Subcutaneous adipose tissue (tissue), 4 donors: ENCODE data around the gene GRAMD1C. TPM values are rescaled to one million over a fixed set of nuclear protein-coding genes. Genes with fewer than 3 reads are reported as not detected.

ENCODE experiments used
- total RNA-seq, 4 donors: library from RNA; depleted of rRNA; stranded (reverse); fragments of >200 nt; gene quantifications; one replicate each; pipeline ENCODE4 v1.1.0, GENCODE V29; 2016
- TF ChIP-seq, protein P1 (sequence below): fragments of 450-650 bp; IDR thresholded peaks from one replicate; pipeline ENCODE4 v1.5.1; 2016; ENCODE audit warnings: low read depth, mild to moderate bottlenecking, control low read depth, antibody characterized with exemption, moderate library complexity

The GRAMD1C gene
- total RNA-seq, 4 donors from 2014 or later = 0.88 to 4.0 (median 1.8) TPM

DNA sequence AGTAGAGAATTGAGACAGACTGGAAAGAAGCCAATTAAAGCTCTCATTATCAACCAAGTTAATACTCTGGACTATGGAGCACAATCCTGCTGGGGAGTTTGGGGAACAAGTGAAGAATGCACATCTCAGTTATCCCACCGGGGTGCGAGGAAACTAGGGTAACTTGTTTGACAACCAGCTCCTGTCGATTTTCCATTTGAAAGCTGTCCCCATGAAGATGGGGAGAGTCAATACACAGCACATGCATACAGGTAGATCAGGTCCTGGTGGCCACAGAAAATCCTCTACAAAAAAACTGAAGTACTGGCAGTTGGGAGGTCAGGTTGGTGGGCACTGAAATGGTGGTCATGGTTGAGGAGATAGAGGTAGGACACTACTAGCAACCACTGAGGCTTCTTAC lies 25.7 kb upstream of the GRAMD1C start:
- TF ChIP-seq, protein P1, sequence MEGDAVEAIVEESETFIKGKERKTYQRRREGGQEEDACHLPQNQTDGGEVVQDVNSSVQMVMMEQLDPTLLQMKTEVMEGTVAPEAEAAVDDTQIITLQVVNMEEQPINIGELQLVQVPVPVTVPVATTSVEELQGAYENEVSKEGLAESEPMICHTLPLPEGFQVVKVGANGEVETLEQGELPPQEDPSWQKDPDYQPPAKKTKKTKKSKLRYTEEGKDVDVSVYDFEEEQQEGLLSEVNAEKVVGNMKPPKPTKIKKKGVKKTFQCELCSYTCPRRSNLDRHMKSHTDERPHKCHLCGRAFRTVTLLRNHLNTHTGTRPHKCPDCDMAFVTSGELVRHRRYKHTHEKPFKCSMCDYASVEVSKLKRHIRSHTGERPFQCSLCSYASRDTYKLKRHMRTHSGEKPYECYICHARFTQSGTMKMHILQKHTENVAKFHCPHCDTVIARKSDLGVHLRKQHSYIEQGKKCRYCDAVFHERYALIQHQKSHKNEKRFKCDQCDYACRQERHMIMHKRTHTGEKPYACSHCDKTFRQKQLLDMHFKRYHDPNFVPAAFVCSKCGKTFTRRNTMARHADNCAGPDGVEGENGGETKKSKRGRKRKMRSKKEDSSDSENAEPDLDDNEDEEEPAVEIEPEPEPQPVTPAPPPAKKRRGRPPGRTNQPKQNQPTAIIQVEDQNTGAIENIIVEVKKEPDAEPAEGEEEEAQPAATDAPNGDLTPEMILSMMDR = no peak

DNA sequence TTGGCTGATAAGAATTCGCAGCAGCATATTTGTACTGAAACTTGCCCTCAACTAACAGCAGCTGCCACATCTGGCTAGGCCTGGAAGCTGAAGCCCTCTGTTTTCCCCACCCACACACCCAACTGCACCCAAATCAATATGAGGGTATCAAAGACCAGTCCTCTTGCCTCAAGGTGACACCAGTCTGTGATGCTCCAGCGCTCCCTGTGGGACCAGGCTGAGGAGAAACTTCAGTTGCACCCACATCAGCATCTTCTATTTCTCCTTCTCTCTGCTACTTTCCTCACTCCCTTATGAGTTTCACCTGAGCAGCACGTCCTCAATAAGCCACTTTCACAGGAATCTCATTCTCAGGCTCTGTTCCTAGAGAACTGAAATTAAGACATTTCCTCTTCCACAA lies 18.7 kb upstream of the GRAMD1C start:
- TF ChIP-seq, protein P1 = no peak

- TF ChIP-seq, protein P1 = no peak
Observed at GRCh38 chr3:113825090-113825489, 13.5 kb upstream of the GRAMD1C start.

DNA sequence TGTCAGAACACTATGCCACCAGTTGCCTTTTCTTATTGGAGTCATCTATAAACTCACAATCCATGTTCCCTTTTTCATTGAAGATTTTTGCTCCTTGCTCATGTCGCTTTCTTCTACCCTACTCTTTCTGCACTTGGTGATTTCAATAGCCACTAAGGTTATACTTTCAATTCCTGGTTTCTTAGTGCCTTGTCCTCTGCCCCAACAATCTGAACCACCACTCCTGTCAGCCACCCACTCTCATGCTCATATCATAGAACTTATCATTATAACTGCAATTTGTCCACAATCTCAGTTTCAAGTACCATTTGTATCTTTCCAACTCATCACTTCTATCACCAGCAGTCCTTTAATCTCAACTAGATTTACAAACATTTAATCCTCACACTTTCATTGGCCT lies 10.0 kb upstream of the GRAMD1C start:
- TF ChIP-seq, protein P1 = no peak

DNA sequence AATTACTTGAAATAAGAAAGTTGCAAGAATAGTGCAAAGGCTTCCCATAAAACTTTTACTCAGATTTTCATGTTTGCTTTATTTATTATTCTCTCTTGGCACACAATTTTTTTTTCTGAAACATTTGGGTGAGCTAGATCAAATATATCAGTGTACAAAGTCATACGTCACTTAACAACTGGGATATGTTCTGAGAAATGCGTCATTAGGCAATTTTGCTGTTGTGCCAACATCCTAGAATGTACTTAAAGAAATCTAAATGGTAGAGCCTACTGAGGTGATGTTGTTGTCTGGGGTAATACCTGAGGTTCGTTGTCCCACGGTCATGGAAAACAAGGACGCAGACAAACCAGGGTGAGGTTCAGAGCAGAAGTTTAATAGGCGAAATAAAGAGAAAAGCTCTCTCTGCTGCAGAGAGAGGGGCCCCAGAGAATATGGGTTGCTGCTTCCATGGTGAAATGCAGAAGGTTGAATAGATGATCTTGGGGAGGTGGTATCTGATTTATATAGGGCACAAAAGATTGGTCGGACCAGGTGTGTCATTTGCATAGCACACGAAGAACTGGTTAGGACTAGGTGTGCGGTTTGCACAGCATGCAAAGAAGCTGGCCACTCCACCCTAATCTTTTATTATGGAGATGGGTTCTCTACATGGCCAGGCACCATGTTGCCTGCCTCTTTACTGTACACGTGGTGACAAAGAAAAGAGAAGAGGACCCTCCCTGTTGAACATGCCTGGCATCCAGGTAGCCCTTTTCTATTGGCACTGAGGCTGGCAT lies 8.8 kb upstream of the GRAMD1C start:
- TF ChIP-seq, protein P1 = no peak

GRCh38 chr3:113831103-113831355 lies 7.6 kb upstream of the GRAMD1C start:
- TF ChIP-seq, protein P1 = no peak

DNA sequence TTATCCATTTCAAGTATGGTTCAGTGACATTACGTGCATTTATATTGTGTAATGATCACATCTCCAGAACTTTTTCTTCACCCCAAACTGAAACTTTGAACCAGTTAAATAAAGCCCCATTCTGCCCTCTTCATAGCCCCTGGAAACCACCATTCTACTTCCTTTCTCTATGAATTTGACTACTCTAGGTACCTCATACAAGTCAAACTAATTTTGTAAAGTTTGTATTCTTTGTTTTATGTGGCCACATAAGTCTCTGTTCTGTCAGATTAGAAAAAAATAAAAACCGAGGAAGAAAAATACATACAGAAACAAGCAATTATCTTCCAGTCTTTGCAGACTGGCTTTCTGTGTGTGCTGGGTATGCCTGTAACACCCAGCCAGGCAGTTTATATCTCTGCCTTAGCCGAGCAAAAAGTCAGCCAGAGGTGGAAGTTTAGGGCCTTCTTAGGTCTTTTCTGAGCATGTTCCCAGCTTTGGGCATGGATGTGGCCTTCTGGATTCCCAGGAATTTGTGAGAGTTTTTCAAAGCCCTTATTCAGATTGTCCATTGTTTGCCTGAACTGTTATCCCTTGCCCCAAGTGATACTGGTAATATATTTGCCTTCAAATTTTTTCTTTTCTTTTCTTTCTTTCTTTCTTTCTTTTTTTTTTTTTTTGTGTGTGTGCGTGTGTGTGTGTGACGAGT lies 6.0 kb upstream of the GRAMD1C start:
- TF ChIP-seq, protein P1 = no peak
